ENCODE results near the gene MFAP3.
"Not testable (repeated sequence)": the region's sequence is repeated elsewhere in the genome, so short reads cannot be mapped to it uniquely, and the experiment has no call there.

MFAP3 gene

DNA sequence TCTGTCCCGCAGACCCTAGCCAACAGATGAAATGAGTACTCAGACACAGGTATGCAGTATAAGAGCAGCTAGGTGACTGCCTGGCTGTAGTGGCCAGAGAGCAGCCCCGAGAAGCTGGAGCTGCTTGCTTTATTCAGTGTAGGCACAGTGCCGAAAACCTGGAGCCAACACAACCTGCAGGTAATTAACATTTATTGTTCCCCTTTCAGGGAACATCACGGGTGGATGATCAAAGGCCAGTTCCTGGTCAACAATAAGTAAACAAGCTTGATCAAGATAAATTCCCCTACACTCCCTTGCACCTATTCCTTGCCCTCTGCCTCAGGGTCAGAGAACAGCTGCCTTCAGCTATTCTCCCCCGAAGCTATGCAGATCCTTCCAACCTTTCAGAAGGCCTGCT is 31.1 kb downstream of the MFAP3 start:
- not testable (repeated sequence) for H3K36me3 ChIP-seq (ENCODE audit: control insufficient read depth, insufficient read depth, low read length); H3K9me3 ChIP-seq (ENCODE audit: control insufficient read depth, low read length); H3K27ac ChIP-seq (ENCODE audit: insufficient read depth, low read depth, low read length, poor library complexity, severe bottlenecking); H3K4me3 ChIP-seq (ENCODE audit: insufficient read depth, low read depth, low read length); H3K4me1 ChIP-seq (ENCODE audit: control insufficient read depth, insufficient read depth, low read length); H3K27me3 ChIP-seq (ENCODE audit: control insufficient read depth, insufficient read depth, low read length, poor library complexity, severe bottlenecking)
- WGBS, 2 experiments, result 90% methylated on average over 5 of the region's 5 CpGs

DNA sequence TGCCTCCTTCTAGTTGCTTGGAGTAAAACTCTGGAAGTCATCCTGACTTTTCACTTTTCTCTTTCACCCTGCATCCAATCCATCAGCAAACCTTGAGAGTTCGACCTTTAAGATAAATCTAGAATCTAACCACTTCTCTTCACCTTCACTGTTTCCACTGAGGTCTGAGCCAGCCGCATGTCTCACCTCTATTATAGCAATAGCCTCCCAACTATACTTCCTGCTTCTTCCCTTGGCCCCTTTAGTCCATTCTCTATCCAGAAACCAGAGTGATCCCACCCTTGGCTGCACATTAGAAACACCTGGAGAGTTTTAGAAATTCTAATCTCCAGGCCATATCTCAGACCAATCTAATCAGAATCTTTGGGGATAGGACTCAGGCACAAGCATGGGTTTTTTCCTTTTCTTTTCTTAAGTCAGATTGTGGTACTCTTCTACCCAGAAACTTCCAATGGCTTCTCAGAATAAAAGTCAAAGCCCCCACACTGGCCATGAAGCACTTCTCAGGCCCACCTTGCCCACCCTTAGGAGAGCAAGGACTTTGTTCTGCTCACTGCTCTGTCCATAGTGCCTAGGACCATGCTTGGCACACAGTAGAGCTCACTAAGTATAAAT is 33.1 kb downstream of the MFAP3 start:
- H3K27ac ChIP-seq (ENCODE audit: insufficient read depth, low read depth, low read length, poor library complexity, severe bottlenecking), result no peak overlapping the region
- H3K9me3 ChIP-seq (ENCODE audit: control insufficient read depth, low read length), result no peaks in the 10 kb centered on the region
- WGBS, 2 experiments, result 88 to 91% methylated on average over 2 of the region's 2 CpGs
- no peaks in the 10 kb centered on the region for H3K36me3 ChIP-seq (ENCODE audit: control insufficient read depth, insufficient read depth, low read length)
- H3K27me3 ChIP-seq (ENCODE audit: control insufficient read depth, insufficient read depth, low read length, poor library complexity, severe bottlenecking), result peaks cover 3% of the 10 kb centered on the region
- H3K4me1 ChIP-seq (ENCODE audit: control insufficient read depth, insufficient read depth, low read length), result peaks cover 9% of the 10 kb centered on the region
- H3K4me3 ChIP-seq (ENCODE audit: insufficient read depth, low read depth, low read length), result no peak overlapping the region

DNA sequence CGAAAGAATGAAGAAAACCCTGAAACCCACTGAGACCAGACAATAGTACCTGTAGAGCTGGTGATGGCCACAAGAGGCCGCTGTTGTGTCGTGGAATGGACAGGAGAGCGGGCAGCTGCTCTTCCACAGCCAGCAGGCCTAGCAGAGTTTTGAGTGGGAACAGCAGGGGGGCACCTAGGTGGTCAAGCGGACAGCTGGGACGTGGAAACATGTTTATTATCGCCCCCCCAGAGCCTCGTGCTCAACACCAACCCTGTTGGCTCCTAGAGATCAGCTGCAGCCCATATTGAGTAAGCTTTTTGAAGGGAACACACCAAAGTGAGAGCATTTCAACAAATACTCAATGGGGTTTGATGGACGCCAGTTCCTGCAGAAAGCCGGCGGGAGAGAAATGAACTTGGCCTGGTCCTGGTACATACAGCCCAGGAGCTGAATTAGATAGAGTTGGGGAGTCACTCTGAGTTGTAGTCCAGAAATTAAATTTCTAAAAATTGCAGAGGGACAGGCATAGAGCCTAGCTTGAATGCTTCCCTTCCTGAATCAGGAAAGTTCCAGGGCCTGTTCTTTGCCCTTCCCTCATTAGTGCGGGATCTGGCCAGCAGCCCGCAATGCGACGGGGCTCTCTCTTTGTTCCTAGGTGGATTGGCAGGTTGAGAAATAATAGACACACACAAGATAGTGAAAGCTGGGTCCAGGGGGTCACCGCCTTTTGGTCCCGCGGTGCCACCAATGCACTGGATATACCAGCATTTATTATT is 33.8 kb downstream of the MFAP3 start:
- Histone ChIP-seq H3K4me3 (ENCODE audit: insufficient read depth, low read depth, low read length) (no peak overlapping the region), H3K27me3 (ENCODE audit: control insufficient read depth, insufficient read depth, low read length, poor library complexity, severe bottlenecking) (peaks cover 3% of the 10 kb centered on the region), H3K4me1 (ENCODE audit: control insufficient read depth, insufficient read depth, low read length) (peaks cover 9% of the 10 kb centered on the region), H3K9me3 (ENCODE audit: control insufficient read depth, low read length) (no peaks in the 10 kb centered on the region), H3K27ac (ENCODE audit: insufficient read depth, low read depth, low read length, poor library complexity, severe bottlenecking) (no peak overlapping the region), H3K36me3 (ENCODE audit: control insufficient read depth, insufficient read depth, low read length) (no peaks in the 10 kb centered on the region)
- 27 to 35% methylated on average over 16 to 18 of the region's 18 CpGs for WGBS, 2 experiments

DNA sequence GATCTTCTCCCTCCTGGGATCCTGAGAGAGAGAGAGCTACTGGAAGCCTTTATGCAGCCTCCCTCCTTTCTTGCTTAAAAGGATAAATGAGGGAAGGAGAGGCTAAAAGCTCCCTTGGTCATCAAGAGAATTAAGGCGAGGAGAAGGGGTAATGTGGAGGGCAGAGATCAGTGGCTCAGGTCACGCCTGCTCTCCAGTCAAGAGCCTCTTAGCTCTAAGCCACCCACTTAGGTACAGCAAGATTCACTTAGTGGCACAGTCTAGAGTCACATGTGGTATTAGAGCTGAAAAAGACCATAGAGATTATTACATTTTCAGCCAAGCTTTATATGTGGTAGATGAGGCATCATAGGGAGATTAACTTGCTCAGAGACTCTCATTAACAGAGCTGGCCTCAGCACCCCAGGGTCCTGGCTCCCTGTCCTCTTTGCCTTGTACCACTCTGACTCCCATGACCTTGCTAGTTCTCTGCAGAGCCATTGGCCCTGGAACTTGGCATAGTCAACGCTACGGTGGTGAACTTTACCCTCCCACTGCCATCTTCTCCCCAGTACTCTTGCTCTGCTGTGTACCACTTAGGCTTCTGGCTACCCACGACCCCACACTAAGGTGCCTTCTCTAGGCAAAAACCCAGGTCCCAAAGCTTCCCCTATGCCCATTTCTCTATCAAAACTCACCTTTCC is 37.6 kb downstream of the MFAP3 start:
- H3K4me1 ChIP-seq (ENCODE audit: control insufficient read depth, insufficient read depth, low read length), result peaks cover 9% of the 10 kb centered on the region
- no peak overlapping the region for H3K27ac ChIP-seq (ENCODE audit: insufficient read depth, low read depth, low read length, poor library complexity, severe bottlenecking)
- 76 to 77% methylated on average over 5 of the region's 5 CpGs for WGBS, 2 experiments

DNA sequence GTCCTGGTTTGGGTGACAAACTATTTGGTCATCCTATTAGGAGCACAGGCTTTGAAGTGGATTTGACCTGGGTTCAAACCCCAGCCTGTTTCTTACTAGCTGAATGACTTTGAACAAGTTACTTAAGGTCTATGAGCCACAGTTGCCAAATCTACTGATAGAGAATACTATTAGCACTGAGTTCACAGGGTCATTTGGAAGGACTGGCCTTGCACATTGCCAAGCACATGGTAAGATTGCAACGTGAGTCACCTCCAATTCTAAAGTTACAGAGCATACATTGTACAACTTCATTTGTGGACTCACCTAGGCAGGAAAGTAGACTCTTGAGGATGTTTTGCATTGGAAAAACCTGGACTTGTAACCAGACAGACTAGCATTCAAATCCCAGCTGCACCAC is 38.9 kb downstream of the MFAP3 start:
- WGBS, 2 experiments, result 77 to 81% methylated on average over 1 of the region's 1 CpG
- H3K9me3 ChIP-seq (ENCODE audit: control insufficient read depth, low read length), result no peaks in the 10 kb centered on the region

More for the DNA sequence above, 37.6 kb downstream of the MFAP3 start:
- peaks cover 3% of the 10 kb centered on the region for H3K27me3 ChIP-seq (ENCODE audit: control insufficient read depth, insufficient read depth, low read length, poor library complexity, severe bottlenecking)
- no peak overlapping the region for H3K4me3 ChIP-seq (ENCODE audit: insufficient read depth, low read depth, low read length)
- no peaks in the 10 kb centered on the region for H3K9me3 ChIP-seq (ENCODE audit: control insufficient read depth, low read length)
- H3K36me3 ChIP-seq (ENCODE audit: control insufficient read depth, insufficient read depth, low read length), result no peaks in the 10 kb centered on the region

DNA sequence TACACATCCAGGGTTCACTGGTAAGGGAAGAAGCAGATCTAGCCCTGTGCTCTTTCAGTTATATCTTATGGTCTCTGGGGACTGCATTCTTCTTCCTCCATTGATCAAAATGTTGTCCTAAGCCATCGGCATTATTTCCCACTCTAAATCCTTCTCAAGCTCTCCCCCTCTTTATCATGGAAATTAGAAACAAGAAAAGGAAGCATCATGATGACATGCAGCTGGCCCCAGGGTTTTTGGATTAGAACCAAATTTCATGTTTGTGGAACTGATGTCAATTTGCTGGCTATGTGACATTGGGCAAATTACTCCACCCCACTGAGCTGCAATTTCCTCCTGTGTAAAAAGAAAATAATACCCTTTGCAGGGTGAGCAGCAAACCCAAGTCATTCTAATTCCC is 39.5 kb downstream of the MFAP3 start:
- H3K9me3 ChIP-seq (ENCODE audit: control insufficient read depth, low read length), result no peaks in the 10 kb centered on the region
- no peak overlapping the region for H3K4me3 ChIP-seq (ENCODE audit: insufficient read depth, low read depth, low read length)
- H3K27me3 ChIP-seq (ENCODE audit: control insufficient read depth, insufficient read depth, low read length, poor library complexity, severe bottlenecking), result peaks cover 3% of the 10 kb centered on the region
- WGBS, 2 experiments, result 4 to 30% methylated on average over 1 of the region's 1 CpG
- no peaks in the 10 kb centered on the region for H3K36me3 ChIP-seq (ENCODE audit: control insufficient read depth, insufficient read depth, low read length)
- H3K27ac ChIP-seq (ENCODE audit: insufficient read depth, low read depth, low read length, poor library complexity, severe bottlenecking), result no peak overlapping the region
- peaks cover 5% of the 10 kb centered on the region for H3K4me1 ChIP-seq (ENCODE audit: control insufficient read depth, insufficient read depth, low read length)

More for the DNA sequence above, 38.9 kb downstream of the MFAP3 start:
- H3K27me3 ChIP-seq (ENCODE audit: control insufficient read depth, insufficient read depth, low read length, poor library complexity, severe bottlenecking), result peaks cover 3% of the 10 kb centered on the region
- H3K27ac ChIP-seq (ENCODE audit: insufficient read depth, low read depth, low read length, poor library complexity, severe bottlenecking), result no peak overlapping the region
- H3K4me1 ChIP-seq (ENCODE audit: control insufficient read depth, insufficient read depth, low read length), result peaks cover 6% of the 10 kb centered on the region
- H3K36me3 ChIP-seq (ENCODE audit: control insufficient read depth, insufficient read depth, low read length), result no peaks in the 10 kb centered on the region
- H3K4me3 ChIP-seq (ENCODE audit: insufficient read depth, low read depth, low read length), result no peak overlapping the region

DNA sequence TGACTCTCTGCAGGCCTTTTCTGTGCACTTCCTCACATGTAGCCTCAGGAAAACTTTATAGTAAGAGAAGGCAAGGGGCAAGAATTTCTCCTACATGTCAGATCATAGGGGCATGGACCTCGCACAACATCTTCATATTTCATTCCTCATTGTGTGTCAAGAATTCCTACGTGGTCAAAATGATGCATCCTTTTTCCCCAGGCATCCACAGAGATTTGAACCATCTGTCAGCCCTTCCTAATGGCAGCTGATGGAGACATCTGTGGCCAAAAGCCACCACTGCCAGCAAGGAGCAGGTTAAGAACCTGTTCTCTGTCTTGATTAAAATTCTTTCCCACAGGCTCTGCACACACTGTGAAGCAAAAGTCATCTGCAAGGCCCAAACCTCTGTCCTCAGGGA is 42.5 kb downstream of the MFAP3 start:
- peaks cover 27% of the 10 kb centered on the region for H3K4me1 ChIP-seq (ENCODE audit: control insufficient read depth, insufficient read depth, low read length)
- H3K27ac ChIP-seq (ENCODE audit: insufficient read depth, low read depth, low read length, poor library complexity, severe bottlenecking), result no peak overlapping the region
- peaks cover 3% of the 10 kb centered on the region for H3K27me3 ChIP-seq (ENCODE audit: control insufficient read depth, insufficient read depth, low read length, poor library complexity, severe bottlenecking)
- no peaks in the 10 kb centered on the region for H3K36me3 ChIP-seq (ENCODE audit: control insufficient read depth, insufficient read depth, low read length)
- no peak overlapping the region for H3K4me3 ChIP-seq (ENCODE audit: insufficient read depth, low read depth, low read length)
- 90 to 93% methylated on average over 2 of the region's 2 CpGs for WGBS, 2 experiments
- no peaks in the 10 kb centered on the region for H3K9me3 ChIP-seq (ENCODE audit: control insufficient read depth, low read length)

DNA sequence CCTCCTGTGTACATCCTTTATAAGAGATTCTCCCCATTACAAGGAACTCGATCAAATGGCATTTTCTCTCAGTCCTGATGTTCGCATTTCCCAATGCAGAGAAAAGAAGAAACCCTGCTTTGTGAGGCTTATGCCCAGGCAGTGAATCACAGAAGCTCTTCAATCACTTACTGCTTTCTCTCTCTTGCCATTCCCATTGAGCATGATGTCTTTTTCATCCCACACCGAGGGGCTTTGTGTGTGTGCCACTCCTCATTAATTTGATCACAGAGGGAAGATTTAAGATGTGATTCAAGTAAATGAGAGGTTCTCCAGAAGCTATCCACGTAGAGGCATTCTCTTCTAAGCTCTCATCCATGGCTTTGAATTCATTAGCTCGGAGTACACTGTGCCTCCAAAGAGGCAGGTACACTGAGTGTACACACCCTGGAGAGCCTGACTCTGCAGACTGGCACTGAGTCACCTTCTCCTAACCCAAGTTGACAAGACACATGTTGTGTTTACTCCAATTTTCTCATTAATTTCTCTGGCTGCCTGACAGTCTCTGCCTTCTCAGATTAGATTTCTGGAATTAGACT is 45.4 kb downstream of the MFAP3 start:
- H3K4me1 ChIP-seq (ENCODE audit: control insufficient read depth, insufficient read depth, low read length), result peaks cover 37% of the 10 kb centered on the region
- WGBS, 2 experiments, result 64 to 74% methylated on average over 5 of the region's 5 CpGs

DNA sequence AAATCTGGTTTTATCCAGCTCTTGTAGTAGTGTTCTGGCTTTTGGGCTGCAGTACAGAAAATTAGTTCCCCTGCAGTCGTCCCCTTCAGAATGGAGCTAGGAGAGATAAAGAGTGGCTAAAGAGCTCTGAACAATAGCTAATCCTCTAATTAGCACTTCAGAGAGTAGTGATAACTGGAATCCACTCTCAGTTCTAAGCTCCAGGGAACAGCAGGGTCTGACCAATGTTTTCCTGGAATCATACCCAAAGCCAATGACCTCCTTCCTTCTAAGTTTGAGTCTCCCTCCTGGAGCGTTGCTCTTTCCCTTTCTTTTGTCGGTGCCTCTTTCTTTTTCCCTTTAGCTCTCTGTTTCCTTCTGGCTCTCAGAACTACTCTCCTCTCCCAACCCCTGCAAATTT is 47.4 kb downstream of the MFAP3 start:
- peaks cover 37% of the 10 kb centered on the region for H3K4me1 ChIP-seq (ENCODE audit: control insufficient read depth, insufficient read depth, low read length)
- H3K4me3 ChIP-seq (ENCODE audit: insufficient read depth, low read depth, low read length), result no peak overlapping the region
- no peaks in the 10 kb centered on the region for H3K27me3 ChIP-seq (ENCODE audit: control insufficient read depth, insufficient read depth, low read length, poor library complexity, severe bottlenecking)
- H3K36me3 ChIP-seq (ENCODE audit: control insufficient read depth, insufficient read depth, low read length), result no peaks in the 10 kb centered on the region
- H3K9me3 ChIP-seq (ENCODE audit: control insufficient read depth, low read length), result no peaks in the 10 kb centered on the region
- WGBS, 2 experiments, result 6 to 11% methylated on average over 3 of the region's 3 CpGs
- H3K27ac ChIP-seq (ENCODE audit: insufficient read depth, low read depth, low read length, poor library complexity, severe bottlenecking), result peak overlapping the region; percentile 70

More for the DNA sequence above, 45.4 kb downstream of the MFAP3 start:
- Histone ChIP-seq H3K9me3 (ENCODE audit: control insufficient read depth, low read length) (no peaks in the 10 kb centered on the region), H3K4me3 (ENCODE audit: insufficient read depth, low read depth, low read length) (no peak overlapping the region), H3K27ac (ENCODE audit: insufficient read depth, low read depth, low read length, poor library complexity, severe bottlenecking) (no peak overlapping the region), H3K27me3 (ENCODE audit: control insufficient read depth, insufficient read depth, low read length, poor library complexity, severe bottlenecking) (no peaks in the 10 kb centered on the region), H3K36me3 (ENCODE audit: control insufficient read depth, insufficient read depth, low read length) (no peaks in the 10 kb centered on the region)

DNA sequence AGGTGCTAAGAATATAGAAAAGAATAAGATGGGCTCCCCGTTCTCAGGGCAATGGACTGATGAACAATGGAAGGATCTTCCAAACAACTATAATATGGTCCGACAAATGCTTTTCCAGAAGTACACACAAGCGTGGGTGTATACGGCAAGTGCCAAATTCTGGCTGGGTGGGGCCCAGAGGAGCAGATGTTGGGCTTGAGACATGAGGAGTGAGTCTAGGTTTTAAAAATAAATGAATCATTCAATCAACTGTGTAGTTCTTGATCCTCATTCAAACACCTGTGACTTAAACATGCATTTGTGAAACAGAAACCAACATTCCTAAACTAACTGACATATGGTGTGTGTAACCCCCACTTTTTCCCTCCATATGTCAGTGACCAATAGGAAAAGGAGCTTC is 47.9 kb downstream of the MFAP3 start:
- H3K27ac ChIP-seq (ENCODE audit: insufficient read depth, low read depth, low read length, poor library complexity, severe bottlenecking), result peak overlapping the region; percentile 70
- H3K4me1 ChIP-seq (ENCODE audit: control insufficient read depth, insufficient read depth, low read length), result peaks cover 41% of the 10 kb centered on the region
- no peaks in the 10 kb centered on the region for H3K27me3 ChIP-seq (ENCODE audit: control insufficient read depth, insufficient read depth, low read length, poor library complexity, severe bottlenecking)

More for the DNA sequence above, 47.9 kb downstream of the MFAP3 start:
- WGBS, 2 experiments, result 74 to 85% methylated on average over 4 of the region's 4 CpGs
- Histone ChIP-seq H3K9me3 (ENCODE audit: control insufficient read depth, low read length) (no peaks in the 10 kb centered on the region), H3K36me3 (ENCODE audit: control insufficient read depth, insufficient read depth, low read length) (no peaks in the 10 kb centered on the region), H3K4me3 (ENCODE audit: insufficient read depth, low read depth, low read length) (no peak overlapping the region)
